K562 (cell line): ENCODE results near the gene BORCS5. TPM values are rescaled to one million over a fixed set of nuclear protein-coding genes. Genes with fewer than 3 reads are reported as not detected.

ENCODE experiments used
- ATAC-seq: fragments of 200-7000 bp; cut with Tn5 transposase; 3 replicates; pipeline ENCODE4 v1.9.1; 2020; ENCODE audit warnings: moderate library complexity
- BruUV-seq: library from RNA; stranded (reverse); fragments of 400-500 nt; replicated peaks from 2 replicates; lab custom pipeline; 2021; lab: Mats Ljungman, UMichigan
- CTCF ChIA-PET: fragments of 300-600 bp; formaldehyde crosslinking; extraction: SDS; loops from one replicate; lab custom pipeline; 2021; ENCODE audit warnings: low intra/inter-chr PET ratio; lab: Yijun Ruan, JAX
- POLR2A ChIA-PET: fragments of 300-600, 350-650 bp; sonication (Branson Sonifier 250); formaldehyde crosslinking; extraction: SDS; loops from one replicate; lab custom pipeline; 2021; ENCODE audit warnings: antibody characterized with exemption, inconsistent platforms; lab: Yijun Ruan, JAX
- DNase-seq, 4 experiments: peaks; one replicate each; pipeline versions ENCODE4 v3.0.0 to v3.0.0-alpha.2; 2011 to 2018; ENCODE audit warnings: low spot score in 3 of 4, mixed read lengths in 3 of 4; ENCODE audit errors: extremely low read depth in 1 of 4
- FAIRE-seq: peaks from 2 replicates; lab custom pipeline; 2011; peaks lifted over from hg19 to GRCh38; lab: Jason Lieb, UNC
- H2AFZ ChIP-seq: 2 replicates; pipeline ENCODE4 v1.6.0; 2011; ENCODE audit warnings: low read depth, low read length, control low read depth, inconsistent platforms
- H3K27ac ChIP-seq: fragments of 200-600 bp; 3 replicates; pipeline ENCODE4 v1.8.0; 2011; ENCODE audit warnings: low read depth, mild to moderate bottlenecking, control low read depth, inconsistent platforms, low read length, moderate library complexity, mixed read lengths; ENCODE audit errors: extremely low read depth
- H3K27me3 ChIP-seq, 2 experiments: fragments of 300-600 bp in 1 of 2; 2 replicates in 1 of 2; 3 replicates in 1 of 2; pipeline versions ENCODE4 v1.6.0 to v1.8.0; 2011; ENCODE audit warnings: inconsistent platforms in 2 of 2, low read length in 2 of 2, mild to moderate bottlenecking in 1 of 2, mixed read lengths in 1 of 2, moderate library complexity in 1 of 2; ENCODE audit not compliant: control insufficient read depth in 2 of 2, insufficient read depth in 2 of 2
- H3K36me3 ChIP-seq: fragments of 300-600 bp; 3 replicates; pipeline ENCODE4 v1.8.0; 2011; ENCODE audit warnings: mild to moderate bottlenecking, low read length, inconsistent platforms; ENCODE audit not compliant: control insufficient read depth, insufficient read depth
- H3K4me1 ChIP-seq, 2 experiments: fragments of 200-600 bp in 1 of 2; replicated peaks in 1 of 2; 2 replicates in 1 of 2; 3 replicates in 1 of 2; pipeline versions ENCODE4 v1.5.1 to v1.8.0; 2011; ENCODE audit warnings: inconsistent platforms in 2 of 2, low read length in 2 of 2, mild to moderate bottlenecking in 1 of 2, mixed read lengths in 1 of 2, moderate library complexity in 1 of 2; ENCODE audit not compliant: control insufficient read depth in 2 of 2, insufficient read depth in 2 of 2
- H3K4me2 ChIP-seq: 2 replicates; pipeline ENCODE4 v1.6.1; 2011; ENCODE audit warnings: low read length, control low read depth, inconsistent platforms, mixed read lengths; ENCODE audit not compliant: insufficient read depth
- H3K4me3 ChIP-seq: fragments of 200-600 bp; sonication (generic), shearing (Covaris generic); 2 replicates; pipeline ENCODE4 v1.5.1; 2016; ENCODE audit warnings: control low read depth, inconsistent platforms
- H3K79me2 ChIP-seq: fragments of 200-600 bp; 3 replicates; pipeline ENCODE4 v1.8.0; 2011; ENCODE audit warnings: low read length, inconsistent platforms; ENCODE audit not compliant: control insufficient read depth, insufficient read depth
- H3K9ac ChIP-seq, 2 experiments: 2 replicates each; pipeline versions ENCODE4 v1.6.0 to v1.6.1; 2011; ENCODE audit warnings: low read depth in 2 of 2, low read length in 2 of 2, control low read depth in 1 of 2, inconsistent platforms in 1 of 2, mild to moderate bottlenecking in 1 of 2, mixed read lengths in 1 of 2; ENCODE audit not compliant: insufficient read depth in 1 of 2
- H3K9me1 ChIP-seq: one replicate; pipeline ENCODE4 v1.6.0; 2011; ENCODE audit warnings: inconsistent platforms, mild to moderate bottlenecking, low read length, moderate library complexity; ENCODE audit not compliant: control insufficient read depth, insufficient read depth
- H3K9me3 ChIP-seq: replicated peaks from 2 replicates; pipeline ENCODE4 v1.5.1; 2011; ENCODE audit warnings: low read depth, low read length, inconsistent platforms; ENCODE audit not compliant: control insufficient read depth, insufficient read depth
- H4K20me1 ChIP-seq: replicated peaks from 2 replicates; pipeline ENCODE4 v1.6.1; 2011; ENCODE audit warnings: low read length, inconsistent platforms, mixed read lengths; ENCODE audit not compliant: control insufficient read depth, insufficient read depth
- EWSR1 ChIP-seq: fragments of 450-650 bp; IDR thresholded peaks from 2 replicates; pipeline ENCODE4 v1.6.1; 2018; ENCODE audit warnings: borderline replicate concordance, mild to moderate bottlenecking, low read depth, moderate library complexity; ENCODE audit not compliant: partially characterized antibody
- HNRNPH1 ChIP-seq: fragments of 200-400 bp; formaldehyde crosslinking; optimal IDR thresholded peaks from 2 replicates; pipeline ENCODE3; 2017; ENCODE audit warnings: low read depth, mild to moderate bottlenecking, low read length, moderate library complexity
- MBD2 ChIP-seq: sonication (generic); IDR thresholded peaks from 2 replicates; pipeline ENCODE4 v1.6.1; 2016; ENCODE audit warnings: low read depth, borderline replicate concordance
- NCOA4 ChIP-seq: fragments of 450-650 bp; IDR thresholded peaks from 2 replicates; pipeline ENCODE4 v1.6.1; 2018; ENCODE audit warnings: mild to moderate bottlenecking; ENCODE audit not compliant: partially characterized antibody
- SIN3B ChIP-seq: fragments of 450-650 bp; IDR thresholded peaks from 2 replicates; pipeline ENCODE4 v1.6.1; 2017; ENCODE audit warnings: low read depth, mild to moderate bottlenecking, moderate library complexity
- SRSF7 ChIP-seq: fragments of 200-400 bp; formaldehyde crosslinking; optimal IDR thresholded peaks from 2 replicates; pipeline ENCODE3; 2017; ENCODE audit warnings: mild to moderate bottlenecking, low read depth, low read length
- TEAD4 ChIP-seq, 2 experiments: sonication (generic) in 1 of 2; formaldehyde crosslinking in 1 of 2; IDR thresholded peaks; 2 replicates each; pipeline versions ENCODE4 v1.6.1 to v1.8.0; 2012 to 2022; ENCODE audit warnings: borderline replicate concordance in 1 of 2, inconsistent platforms in 1 of 2, low read length in 1 of 2, mild to moderate bottlenecking in 1 of 2, missing genetic modification reagents in 1 of 2
- ZNF644 ChIP-seq: fragments of 200-800 bp; sonication (Bioruptor generic); IDR thresholded peaks from 2 replicates; pipeline ENCODE4 v1.6.1; 2016; ENCODE audit warnings: low read depth, missing genetic modification characterization, missing compliant biosample characterization
- ZNF830 ChIP-seq: fragments of 250-450 bp; sonication (Bioruptor Pico); IDR thresholded peaks from 2 replicates; pipeline ENCODE4 v1.5.0; 2021; ENCODE audit warnings: mild to moderate bottlenecking
- WGBS: fragments of 100-300 bp; shearing (Covaris generic); methylation state at CpG from one replicate; pipeline ENCODE4 v1.1.6; 2016; ENCODE audit warnings: low coverage, mixed read lengths; ENCODE audit not compliant: insufficient coverage; ENCODE audit errors: missing lambda C conversion rate; 5-methylcytosine and 5-hydroxymethylcytosine counted together
- in situ Hi-C: fragments of 300-500 bp; cut with MboI; formaldehyde crosslinking; loops from 4 replicates; pipeline ENCODE4 v1.15.0; 2018; ENCODE audit warnings: inconsistent platforms, mixed read lengths
- intact Hi-C: fragments of 100-400 bp; cut with micrococcal nuclease; formaldehyde crosslinking; loops from 2 replicates; pipeline ENCODE4 v1.14.2; 2022
- polyA plus RNA-seq, 8 experiments: library from polyadenylated mRNA; depleted of rRNA in 4 of 8; stranded (reverse) in 5 of 8; unstranded in 3 of 8; fragments of >200 nt; fragmentation: Nextera tagmentation in 2 of 8; fragmentation: Illumina TruSeq in 1 of 8; extraction: Ambion mirVana in 2 of 8; extraction: Trizol in 1 of 8; gene quantifications; 2 replicates each; pipeline versions ENCODE4 v1.2.1 to v1.2.3, GENCODE V29; 2011 to 2014; ENCODE audit warnings: inconsistent platforms in 1 of 8, missing spikeins in 1 of 8
- total RNA-seq, 7 experiments: library from RNA; depleted of rRNA in 6 of 7; stranded (reverse); fragments of >200 nt in 6 of 7; fragmentation: Illumina TruSeq in 2 of 7; extraction: Trizol in 2 of 7; gene quantifications; 2 replicates each; pipeline versions ENCODE4 v1.2.1 to v1.2.3, GENCODE V29; 2011 to 2021; ENCODE audit warnings: low replicate concordance in 1 of 7
- TF ChIP-seq, protein P1 (sequence below): fragments of 250-450 bp; sonication (Bioruptor Pico); IDR thresholded peaks from 2 replicates; pipeline ENCODE4 v1.5.0; 2021; ENCODE audit warnings: mild to moderate bottlenecking, moderate library complexity
- TF ChIP-seq, protein P2 (sequence below): sonication (generic); formaldehyde crosslinking; IDR thresholded peaks from 2 replicates; pipeline ENCODE4 v1.8.1; 2023; ENCODE audit warnings: missing genetic modification reagents, mild to moderate bottlenecking, borderline replicate concordance
- TF ChIP-seq, protein P3 (sequence below), 2 experiments: fragments of 250-450 bp in 1 of 2; fragments of 450-650 bp in 1 of 2; sonication (Bioruptor Pico) in 1 of 2; IDR thresholded peaks; 2 replicates each; pipeline versions ENCODE4 v1.6.1 to v1.8.0; 2016 to 2021; ENCODE audit warnings: mild to moderate bottlenecking in 2 of 2, moderate library complexity in 2 of 2, missing compliant biosample characterization in 1 of 2, missing genetic modification characterization in 1 of 2

BORCS5 gene
- total and polyA plus RNA-seq, 9 of the 15 experiments (the other 6 are each of a cell fraction or from before 2014, with no cell fraction given), result 0.31 to 12.4 (median 6.6) TPM

DNA sequence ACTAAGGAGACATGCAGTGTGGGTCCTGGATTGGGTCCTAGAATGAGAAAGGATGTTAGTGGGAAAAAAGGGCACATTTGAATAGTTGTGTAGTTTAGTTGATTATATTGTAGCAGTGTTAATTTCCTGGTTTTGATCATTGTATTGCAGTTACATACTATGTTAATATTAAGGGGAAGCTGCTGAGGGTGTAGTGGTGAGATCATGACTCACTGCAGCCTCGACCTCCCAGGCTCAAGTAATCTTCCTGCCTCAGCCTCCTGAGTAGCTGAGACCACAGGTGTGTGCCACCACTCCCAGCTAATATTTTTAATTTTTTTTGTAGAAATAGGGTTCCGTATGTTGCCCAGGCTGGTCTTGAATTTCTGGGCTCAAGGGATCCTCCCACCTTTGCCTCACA is 21.7 kb downstream of the BORCS5 start:
- no peaks in the 10 kb centered on the region for H4K20me1 ChIP-seq
- ChIA-PET CTCF (interaction anchor here (4.9 kb wide), 1 partner anchor 326 kb away, joined by 55 read pairs; no protein-coding TSS in a partner anchor), POLR2A (interaction anchor here (0.6 kb wide), 1 partner anchor 107 kb away, joined by 4 read pairs; no protein-coding TSS in a partner anchor)
- no peaks in the 10 kb centered on the region for H3K9me3 ChIP-seq
- no peaks in the 10 kb centered on the region for H3K27me3 ChIP-seq
- no TSS peak for BruUV-seq
- ATAC-seq (no peak), DNase-seq (no peak), FAIRE-seq (no peak)
- no peak overlapping the region for H3K27ac ChIP-seq
- whole genome bisulfite sequencing, result 60% methylated on average over 2 of the region's 2 CpGs
- intact Hi-C loops (loop anchor here (5.0 kb wide), 1 partner anchor 184 kb away; the partner anchor contains the start of gene DUSP16), in situ Hi-C loops (loop anchor here (10.0 kb wide), 1 partner anchor 326 kb away; no protein-coding TSS in a partner anchor)
- no peak overlapping the region for H3K4me3 ChIP-seq
- H3K9me1 ChIP-seq, result no peaks in the 10 kb centered on the region
- H3K36me3 ChIP-seq, result 0 out of 3 replicates have a peak, but pooled peaks cover 2% of the 10 kb centered on the region
- no peaks in the 10 kb centered on the region for H3K79me2 ChIP-seq
- H2AFZ ChIP-seq, result no peak overlapping the region
- H3K4me1 ChIP-seq, result no peaks in the 10 kb centered on the region
- H3K9ac ChIP-seq, result no peak overlapping the region
- no peak overlapping the region for H3K4me2 ChIP-seq
- TF ChIP-seq HNRNPH1, result no peak
- TF ChIP-seq TEAD4 (IDR thresholded peaks at IDR 0.05; ENCODE audit: low read length), result no peak
- no peak for TF ChIP-seq TEAD4 (CRISPR knock-in tag; IDR thresholded peaks at IDR 0.05; ENCODE audit: borderline replicate concordance)
- no peak for TF ChIP-seq MBD2
- TF ChIP-seq EWSR1, result no peak
- no peak for TF ChIP-seq ZNF644 (tag)
- no peak for TF ChIP-seq ZNF830 (CRISPR knock-in tag)
- no peak for TF ChIP-seq NCOA4
- TF ChIP-seq, protein P1, sequence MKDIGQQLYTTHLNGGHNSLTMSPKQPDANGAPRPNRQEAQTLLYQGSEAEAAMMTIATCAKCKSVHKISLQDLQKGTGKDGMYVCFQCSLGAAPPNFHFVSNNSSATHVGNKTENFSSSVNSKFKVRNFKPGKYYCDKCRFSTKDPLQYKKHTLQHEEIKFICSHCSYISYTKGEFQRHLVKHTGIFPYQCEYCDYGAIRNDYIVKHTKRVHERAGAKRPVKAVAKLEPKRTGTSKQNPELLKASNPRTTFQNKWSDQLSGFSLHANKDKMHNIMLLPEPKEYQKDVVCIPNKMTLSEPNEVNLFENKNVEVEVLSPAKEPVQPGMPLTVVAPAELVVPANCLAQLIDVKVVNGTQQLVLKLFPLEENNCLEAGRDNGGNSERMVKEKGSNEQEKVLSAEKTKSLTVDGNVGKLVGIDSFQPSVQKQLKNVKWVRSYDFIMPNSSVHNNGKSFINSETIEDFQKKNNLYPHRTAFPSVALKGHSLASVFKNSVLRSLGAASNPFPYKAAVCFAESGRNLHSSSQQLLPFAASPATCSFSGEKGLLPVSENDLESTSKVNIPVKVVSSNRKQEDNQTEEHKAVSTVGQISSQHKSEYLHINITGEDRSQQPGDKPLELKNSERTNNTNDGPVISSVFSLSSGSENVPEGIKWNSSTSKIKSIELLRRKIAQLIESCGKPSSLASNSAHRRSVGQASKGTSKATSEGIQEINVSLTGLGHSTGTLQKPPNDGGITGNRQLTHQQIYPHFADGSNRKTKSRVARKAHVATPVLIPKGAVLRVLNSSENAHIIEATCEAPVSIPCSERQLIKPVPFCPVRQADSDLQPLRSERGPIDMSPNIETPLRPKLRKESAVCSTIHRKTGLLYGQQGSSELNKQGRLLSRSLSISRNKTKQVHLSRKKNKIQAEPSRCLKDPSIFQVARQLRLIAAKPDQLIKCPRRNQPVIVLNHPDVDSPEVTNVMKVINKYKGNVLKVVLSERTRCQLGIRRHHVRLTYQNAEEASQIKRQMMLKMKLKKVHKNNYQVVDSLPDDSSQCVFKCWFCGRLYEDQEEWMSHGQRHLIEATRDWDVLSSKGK (CRISPR knock-in tag), result no peak
- TF ChIP-seq, protein P2, sequence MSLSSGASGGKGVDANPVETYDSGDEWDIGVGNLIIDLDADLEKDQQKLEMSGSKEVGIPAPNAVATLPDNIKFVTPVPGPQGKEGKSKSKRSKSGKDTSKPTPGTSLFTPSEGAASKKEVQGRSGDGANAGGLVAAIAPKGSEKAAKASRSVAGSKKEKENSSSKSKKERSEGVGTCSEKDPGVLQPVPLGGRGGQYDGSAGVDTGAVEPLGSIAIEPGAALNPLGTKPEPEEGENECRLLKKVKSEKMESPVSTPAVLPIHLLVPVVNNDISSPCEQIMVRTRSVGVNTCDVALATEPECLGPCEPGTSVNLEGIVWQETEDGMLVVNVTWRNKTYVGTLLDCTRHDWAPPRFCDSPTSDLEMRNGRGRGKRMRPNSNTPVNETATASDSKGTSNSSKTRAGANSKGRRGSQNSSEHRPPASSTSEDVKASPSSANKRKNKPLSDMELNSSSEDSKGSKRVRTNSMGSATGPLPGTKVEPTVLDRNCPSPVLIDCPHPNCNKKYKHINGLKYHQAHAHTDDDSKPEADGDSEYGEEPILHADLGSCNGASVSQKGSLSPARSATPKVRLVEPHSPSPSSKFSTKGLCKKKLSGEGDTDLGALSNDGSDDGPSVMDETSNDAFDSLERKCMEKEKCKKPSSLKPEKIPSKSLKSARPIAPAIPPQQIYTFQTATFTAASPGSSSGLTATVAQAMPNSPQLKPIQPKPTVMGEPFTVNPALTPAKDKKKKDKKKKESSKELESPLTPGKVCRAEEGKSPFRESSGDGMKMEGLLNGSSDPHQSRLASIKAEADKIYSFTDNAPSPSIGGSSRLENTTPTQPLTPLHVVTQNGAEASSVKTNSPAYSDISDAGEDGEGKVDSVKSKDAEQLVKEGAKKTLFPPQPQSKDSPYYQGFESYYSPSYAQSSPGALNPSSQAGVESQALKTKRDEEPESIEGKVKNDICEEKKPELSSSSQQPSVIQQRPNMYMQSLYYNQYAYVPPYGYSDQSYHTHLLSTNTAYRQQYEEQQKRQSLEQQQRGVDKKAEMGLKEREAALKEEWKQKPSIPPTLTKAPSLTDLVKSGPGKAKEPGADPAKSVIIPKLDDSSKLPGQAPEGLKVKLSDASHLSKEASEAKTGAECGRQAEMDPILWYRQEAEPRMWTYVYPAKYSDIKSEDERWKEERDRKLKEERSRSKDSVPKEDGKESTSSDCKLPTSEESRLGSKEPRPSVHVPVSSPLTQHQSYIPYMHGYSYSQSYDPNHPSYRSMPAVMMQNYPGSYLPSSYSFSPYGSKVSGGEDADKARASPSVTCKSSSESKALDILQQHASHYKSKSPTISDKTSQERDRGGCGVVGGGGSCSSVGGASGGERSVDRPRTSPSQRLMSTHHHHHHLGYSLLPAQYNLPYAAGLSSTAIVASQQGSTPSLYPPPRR (CRISPR knock-in tag), result no peak
- TF ChIP-seq, protein P3, sequence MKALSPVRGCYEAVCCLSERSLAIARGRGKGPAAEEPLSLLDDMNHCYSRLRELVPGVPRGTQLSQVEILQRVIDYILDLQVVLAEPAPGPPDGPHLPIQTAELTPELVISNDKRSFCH (CRISPR knock-in tag; IDR thresholded peaks at IDR 0.05), result no peak
- TF ChIP-seq, protein P3 (tag; IDR thresholded peaks at IDR 0.05), result no peak
- no peak for TF ChIP-seq SRSF7
- TF ChIP-seq SIN3B, result no peak
